Measurements from ENCODE around the gene KCTD10.

DNA sequence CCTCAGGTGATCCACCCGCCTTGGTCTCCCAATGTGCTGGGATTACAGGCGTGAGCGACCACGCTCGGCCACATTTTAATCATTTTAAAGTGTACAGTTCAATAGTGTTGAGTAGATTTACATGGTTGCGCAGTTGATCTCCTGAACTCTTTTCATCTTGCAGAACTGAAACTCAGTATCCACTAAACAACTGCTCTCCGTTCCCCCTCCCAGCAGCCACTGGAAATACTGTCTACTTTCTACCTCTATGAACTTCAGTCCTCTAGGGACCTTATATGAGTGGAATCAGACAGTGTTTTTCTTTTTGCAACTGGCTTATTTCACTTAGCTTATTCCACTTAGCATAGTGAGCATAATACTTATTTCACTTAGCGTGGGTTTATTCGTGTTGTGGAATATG, 53.7 kb downstream of the KCTD10 start:
- TF ChIP-seq POLR2AphosphoS5 (IDR thresholded peaks at IDR 0.05) (no peak), POLR2A (IDR thresholded peaks at IDR 0.05) (no peak)
- TF ChIP-seq, protein P1, sequence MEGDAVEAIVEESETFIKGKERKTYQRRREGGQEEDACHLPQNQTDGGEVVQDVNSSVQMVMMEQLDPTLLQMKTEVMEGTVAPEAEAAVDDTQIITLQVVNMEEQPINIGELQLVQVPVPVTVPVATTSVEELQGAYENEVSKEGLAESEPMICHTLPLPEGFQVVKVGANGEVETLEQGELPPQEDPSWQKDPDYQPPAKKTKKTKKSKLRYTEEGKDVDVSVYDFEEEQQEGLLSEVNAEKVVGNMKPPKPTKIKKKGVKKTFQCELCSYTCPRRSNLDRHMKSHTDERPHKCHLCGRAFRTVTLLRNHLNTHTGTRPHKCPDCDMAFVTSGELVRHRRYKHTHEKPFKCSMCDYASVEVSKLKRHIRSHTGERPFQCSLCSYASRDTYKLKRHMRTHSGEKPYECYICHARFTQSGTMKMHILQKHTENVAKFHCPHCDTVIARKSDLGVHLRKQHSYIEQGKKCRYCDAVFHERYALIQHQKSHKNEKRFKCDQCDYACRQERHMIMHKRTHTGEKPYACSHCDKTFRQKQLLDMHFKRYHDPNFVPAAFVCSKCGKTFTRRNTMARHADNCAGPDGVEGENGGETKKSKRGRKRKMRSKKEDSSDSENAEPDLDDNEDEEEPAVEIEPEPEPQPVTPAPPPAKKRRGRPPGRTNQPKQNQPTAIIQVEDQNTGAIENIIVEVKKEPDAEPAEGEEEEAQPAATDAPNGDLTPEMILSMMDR (IDR thresholded peaks at IDR 0.05) = no peak
